ENCODE results near the gene TGM5.
"Not testable (repeated sequence)": the region's sequence is repeated elsewhere in the genome, so short reads cannot be mapped to it uniquely, and the experiment has no call there.

TGM5 gene

GRCh38 chr15:43266834-43267233, at the start of gene TGM5:
Gene TGM5 (minus strand): TSS chr15:43266928. CDS start chr15:43266849, 79 bp downstream.
- DNase-seq, result no peak
- TF ChIP-seq GATA1 (IDR thresholded peaks at IDR 0.05; ENCODE audit: low read depth, low read length) (no peak), POLR2A (IDR thresholded peaks at IDR 0.05; ENCODE audit: low read length) (no peak)

GRCh38 chr15:43314171-43314570, 47.4 kb upstream of the TGM5 start:
- DNase-seq, result no peak
- TF ChIP-seq GATA1 (IDR thresholded peaks at IDR 0.05; ENCODE audit: low read depth, low read length), result no peak

GRCh38 chr15:43312378-43312777, 45.6 kb upstream of the TGM5 start:
- DNase-seq, result no peak
- TF ChIP-seq POLR2A (IDR thresholded peaks at IDR 0.05; ENCODE audit: low read length) (no peak), GATA1 (IDR thresholded peaks at IDR 0.05; ENCODE audit: low read depth, low read length) (no peak)

- DNase-seq, result no peak
- no peak for TF ChIP-seq POLR2A (IDR thresholded peaks at IDR 0.05; ENCODE audit: low read length)
- TF ChIP-seq GATA1 (IDR thresholded peaks at IDR 0.05; ENCODE audit: low read depth, low read length), result no peak
Measured at GRCh38 chr15:43302205-43302817, 35.6 kb upstream of the TGM5 start, which contains the start of gene TGM7. Gene TGM7 (minus strand): TSS chr15:43302255.

GRCh38 chr15:43299884-43300283, 33.2 kb upstream of the TGM5 start:
- DNase-seq, result peak in 1 of 2 experiments; percentile 46
- no peak for TF ChIP-seq POLR2A (IDR thresholded peaks at IDR 0.05; ENCODE audit: low read length)
- TF ChIP-seq GATA1 (IDR thresholded peaks at IDR 0.05; ENCODE audit: low read depth, low read length), result no peak

DNA sequence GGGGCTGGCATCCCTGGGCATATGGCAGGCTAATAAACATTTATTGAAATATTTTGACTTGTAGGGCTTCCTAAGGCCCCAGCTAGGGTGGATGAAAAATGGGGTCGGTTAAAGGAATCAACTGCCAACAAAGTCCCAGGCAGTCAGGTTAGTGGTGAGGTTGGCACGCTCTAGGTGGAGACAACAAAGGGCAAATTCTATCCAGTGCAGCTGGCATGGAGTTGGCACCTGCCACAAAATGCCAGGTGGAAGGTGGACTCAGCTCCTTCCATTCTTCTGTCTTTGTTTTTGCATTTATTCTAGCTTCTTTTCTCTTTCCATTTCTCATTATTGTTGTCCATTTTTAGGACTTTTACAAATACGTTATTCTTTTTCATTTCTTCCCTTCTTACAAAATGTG, 32.7 kb upstream of the TGM5 start:
- TF ChIP-seq GATA1 (IDR thresholded peaks at IDR 0.05; ENCODE audit: low read depth, low read length) (no peak), POLR2A (IDR thresholded peaks at IDR 0.05; ENCODE audit: low read length) (no peak)
- DNase-seq, result no peak

- TF ChIP-seq POLR2A (IDR thresholded peaks at IDR 0.05; ENCODE audit: low read length) (no peak), GATA1 (IDR thresholded peaks at IDR 0.05; ENCODE audit: low read depth, low read length) (no peak)
- no peak for DNase-seq
Measured at GRCh38 chr15:43294091-43294706, 27.5 kb upstream of the TGM5 start.

GRCh38 chr15:43293432-43293831, 26.7 kb upstream of the TGM5 start:
- peak; percentile 21 to 31 for DNase-seq
- TF ChIP-seq GATA1 (IDR thresholded peaks at IDR 0.05; ENCODE audit: low read depth, low read length), result no peak

DNA sequence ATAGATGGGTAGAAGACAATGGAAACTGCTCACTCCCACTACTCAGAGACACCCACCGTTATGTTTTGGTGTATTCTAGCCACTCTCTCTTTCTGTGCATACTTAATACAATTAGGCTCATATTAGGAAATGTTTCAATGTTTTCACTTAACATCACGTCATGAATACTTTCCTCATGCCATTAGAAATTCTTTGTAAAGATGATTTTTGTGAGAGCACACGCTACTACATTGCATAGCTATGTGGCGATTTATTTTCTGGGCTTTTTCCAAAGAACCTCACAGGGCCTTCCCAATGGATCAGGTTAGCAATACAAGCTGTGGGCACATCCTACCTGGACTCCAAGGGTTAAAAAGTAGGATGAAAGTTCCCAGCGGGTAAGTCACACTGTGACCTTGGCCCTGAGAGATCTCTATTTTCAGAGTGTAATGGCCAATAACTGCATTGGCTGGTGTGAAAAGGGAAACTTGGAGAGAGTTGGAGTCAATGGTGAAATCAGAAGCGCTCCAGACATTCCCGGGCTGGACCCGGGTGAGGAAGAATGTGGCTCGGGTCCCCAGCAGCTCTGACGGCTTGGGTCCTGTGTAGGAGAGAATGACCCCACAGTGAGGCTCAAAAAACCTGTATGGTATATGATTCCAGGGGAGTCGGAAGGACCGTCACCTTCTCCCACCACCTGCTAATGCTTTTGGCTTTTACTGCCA, 25.8 kb upstream of the TGM5 start:
- DNase-seq, result no peak
- TF ChIP-seq GATA1 (IDR thresholded peaks at IDR 0.05; ENCODE audit: low read depth, low read length), result no peak

- not testable (repeated sequence) for DNase-seq
Measured at GRCh38 chr15:43289656-43290055, 22.9 kb upstream of the TGM5 start.

DNA sequence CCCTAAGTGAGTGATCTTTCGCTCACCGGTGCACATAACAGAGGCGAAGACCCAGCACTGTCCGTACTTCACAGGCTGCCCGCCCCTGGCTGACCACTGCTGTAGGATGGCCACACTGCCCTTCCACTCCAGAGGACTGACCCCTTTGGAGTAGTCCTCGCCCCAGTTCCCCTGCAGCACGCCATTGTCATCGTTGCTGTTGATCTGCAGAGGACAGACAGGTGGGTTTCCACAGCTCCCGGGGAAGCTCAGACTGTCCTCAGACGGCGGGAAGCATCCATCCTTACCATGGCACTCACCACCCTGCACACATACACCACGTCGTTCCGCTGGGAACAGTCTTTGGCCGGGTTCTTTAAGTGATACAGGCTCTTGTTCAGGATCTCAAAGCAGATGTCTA, 20.5 kb upstream of the TGM5 start:
- DNase-seq, result no peak
- TF ChIP-seq POLR2A (IDR thresholded peaks at IDR 0.05; ENCODE audit: low read length) (no peak), GATA1 (IDR thresholded peaks at IDR 0.05; ENCODE audit: low read depth, low read length) (no peak)

GRCh38 chr15:43286074-43286473, 19.3 kb upstream of the TGM5 start:
- no peak for DNase-seq
- TF ChIP-seq POLR2A (IDR thresholded peaks at IDR 0.05; ENCODE audit: low read length) (no peak), GATA1 (IDR thresholded peaks at IDR 0.05; ENCODE audit: low read depth, low read length) (no peak)

DNA sequence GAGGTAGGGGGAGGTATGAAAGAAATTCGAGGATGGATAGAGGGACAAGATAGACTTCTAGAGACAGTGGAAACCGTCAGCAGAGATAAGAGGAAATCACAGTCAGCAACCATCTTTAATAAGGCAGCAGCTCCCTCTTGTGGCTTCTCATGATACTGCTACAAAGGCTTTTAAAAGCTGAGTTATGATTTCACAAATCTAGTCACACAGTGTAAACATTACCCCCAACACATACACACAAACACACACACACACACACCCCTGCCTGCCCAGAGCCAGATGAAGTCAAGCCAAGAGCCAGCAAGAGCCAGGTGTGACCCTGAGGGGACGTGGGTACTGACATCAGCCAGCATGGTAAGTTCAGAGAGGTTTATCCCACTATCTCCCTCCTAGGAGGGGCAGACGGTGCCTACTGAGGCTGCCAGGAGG, 18.9 kb upstream of the TGM5 start:
- peak; percentile 79 to 88 for DNase-seq
- TF ChIP-seq GATA1 (IDR thresholded peaks at IDR 0.05; ENCODE audit: low read depth, low read length) (peak; percentile 29), POLR2A (IDR thresholded peaks at IDR 0.05; ENCODE audit: low read length) (no peak)

- TF ChIP-seq GATA1 (IDR thresholded peaks at IDR 0.05; ENCODE audit: low read depth, low read length) (no peak), POLR2A (IDR thresholded peaks at IDR 0.05; ENCODE audit: low read length) (no peak)
- no peak for DNase-seq
Measured at GRCh38 chr15:43283526-43283925, 16.8 kb upstream of the TGM5 start.
